Activated T-helper 1 cell treated with anti-CD3 and anti-CD28 coated beads, Interleukin-2, amount 50 U/mL, for 16 hours (primary cell): ENCODE measurements around the gene SLC25A21.
"Not testable (repeated sequence)": the region's sequence is repeated elsewhere in the genome, so short reads cannot be mapped to it uniquely, and the experiment has no call there.

Source experiments
- DNase-seq, 2 donors: peaks; one replicate each; pipeline ENCODE4 v3.0.0-alpha.2; 2020; ENCODE audit warnings: low read depth in 1 of 2, low spot score in 1 of 2

Gene SLC25A21

DNA sequence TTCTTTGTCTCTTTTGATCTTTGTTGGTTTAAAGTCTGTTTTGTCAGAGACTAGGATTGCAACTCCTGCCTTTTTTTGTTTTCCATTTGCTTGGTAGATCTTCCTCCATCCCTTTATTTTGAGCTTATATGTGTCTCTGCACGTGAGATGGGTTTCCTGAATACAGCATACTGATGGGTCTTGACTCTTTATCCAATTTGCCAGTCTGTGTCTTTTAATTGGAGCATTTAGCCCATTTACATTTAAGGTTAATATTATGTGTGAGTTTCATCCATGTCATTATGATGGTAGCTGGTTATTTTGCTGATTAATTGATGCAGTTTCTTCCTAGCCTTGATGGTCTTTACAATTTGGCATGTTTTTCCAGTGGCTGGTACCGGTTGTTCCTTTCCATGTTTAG lies 276.1 kb downstream of the SLC25A21 start:
- DNase-seq: not testable (repeated sequence)

DNA sequence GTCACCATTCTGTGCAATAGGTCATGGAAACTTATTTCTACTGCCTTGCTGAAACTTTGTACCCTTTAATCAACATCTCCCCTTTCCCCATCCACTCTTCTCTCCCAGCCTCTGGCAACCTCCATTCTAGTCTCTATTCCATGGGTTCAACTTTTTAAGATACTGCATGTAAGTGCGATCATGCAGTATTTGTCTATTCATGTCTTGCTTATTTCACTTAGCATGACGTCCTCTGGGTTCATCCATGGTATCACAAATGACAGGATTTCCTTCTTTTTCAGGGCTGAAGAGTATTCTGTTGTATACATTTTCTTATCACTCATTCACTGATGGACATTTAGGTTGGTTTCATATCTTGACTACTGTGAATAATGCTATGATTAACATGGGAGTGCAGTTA lies 288.4 kb downstream of the SLC25A21 start:
- no peak for DNase-seq

DNA sequence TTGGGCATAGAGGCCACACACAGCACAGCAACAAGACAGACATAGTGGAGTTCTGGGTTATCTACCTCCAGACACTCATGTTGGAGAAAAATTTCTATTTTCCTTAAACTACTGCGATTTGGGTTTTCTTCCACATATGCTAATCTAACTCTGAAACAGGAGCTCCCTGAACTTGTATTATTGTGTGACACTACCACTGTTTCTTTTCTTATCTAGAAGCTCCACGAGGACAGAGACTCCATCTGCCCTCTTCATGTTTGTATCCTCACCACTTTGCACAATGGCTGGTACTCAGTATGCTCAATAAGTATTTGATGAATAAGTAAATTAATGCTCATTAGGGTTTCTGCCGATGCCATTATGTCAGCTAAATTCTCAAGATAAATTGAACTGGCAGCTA lies 292.1 kb downstream of the SLC25A21 start:
- DNase-seq: no peak

DNA sequence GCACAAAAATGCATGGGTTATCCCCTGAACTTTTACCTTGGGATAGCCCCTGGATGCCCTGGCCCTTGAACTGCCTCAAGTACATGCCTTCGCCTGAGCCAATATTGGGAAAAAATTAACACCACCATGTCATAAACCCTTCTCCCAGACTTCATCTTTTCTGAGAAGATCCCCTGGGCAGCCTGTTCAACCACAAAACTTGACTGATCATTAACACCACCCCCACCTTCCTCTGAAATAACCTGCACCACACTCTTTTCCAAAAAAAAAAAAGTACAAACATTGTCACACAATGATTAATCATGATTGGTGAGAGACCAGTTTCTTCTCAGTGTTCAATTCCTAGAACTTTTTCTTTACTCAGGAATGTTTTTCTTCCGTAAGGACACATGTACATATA lies 292.8 kb downstream of the SLC25A21 start:
- no peak for DNase-seq

DNA sequence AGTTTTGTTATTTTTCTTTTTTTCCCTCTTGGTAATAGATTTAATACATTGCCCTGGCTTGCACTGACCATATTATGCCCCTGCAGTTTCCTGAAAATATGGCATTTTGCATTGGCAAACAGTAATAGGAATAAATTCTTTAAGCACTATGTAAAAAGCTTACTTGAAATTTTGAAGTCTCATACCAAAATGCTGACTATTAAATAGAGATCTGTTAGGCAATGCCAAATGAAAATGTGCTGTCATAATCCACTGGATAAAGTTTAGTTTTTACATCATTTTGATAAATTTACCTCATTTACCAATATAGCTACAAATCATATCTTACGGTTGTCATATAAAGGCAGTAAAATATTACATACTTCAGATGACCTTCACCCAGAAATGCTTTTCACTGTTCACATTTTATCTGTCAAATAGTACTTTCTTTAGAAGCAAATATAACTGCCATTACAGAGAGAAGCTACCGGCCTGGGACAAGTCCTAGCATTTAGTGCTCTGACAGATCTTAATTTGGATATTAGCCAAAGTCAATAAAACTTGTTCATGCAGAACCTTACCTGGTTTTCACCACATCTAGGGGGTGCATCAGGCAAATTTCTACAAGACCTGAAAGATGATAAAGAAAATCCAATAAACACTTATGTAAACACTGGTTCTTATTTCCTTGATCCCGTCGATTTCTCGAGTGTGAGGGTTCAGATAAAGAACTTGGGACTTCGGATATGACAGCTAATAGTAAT lies 297.8 kb downstream of the SLC25A21 start:
- DNase-seq: no peak

DNA sequence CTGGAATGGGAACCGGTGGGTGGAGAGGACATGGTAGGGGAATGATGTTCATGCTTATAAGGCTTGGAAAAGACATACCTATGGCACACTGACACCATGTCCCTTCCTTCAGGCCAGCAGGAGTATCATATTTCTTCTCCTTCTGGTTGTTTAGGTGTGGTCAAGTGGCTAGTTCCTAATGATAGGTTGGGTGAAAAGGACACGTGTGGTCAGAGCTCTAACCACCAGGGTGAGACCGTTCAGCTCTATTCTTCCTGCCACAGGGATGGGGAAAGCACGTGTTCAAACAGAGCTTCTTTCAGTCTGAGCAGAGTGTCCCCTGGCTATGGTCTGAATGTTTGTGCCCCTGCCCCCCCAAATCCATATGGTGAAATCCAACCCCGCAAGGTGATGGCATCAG lies 301.6 kb downstream of the SLC25A21 start:
- no peak for DNase-seq

DNA sequence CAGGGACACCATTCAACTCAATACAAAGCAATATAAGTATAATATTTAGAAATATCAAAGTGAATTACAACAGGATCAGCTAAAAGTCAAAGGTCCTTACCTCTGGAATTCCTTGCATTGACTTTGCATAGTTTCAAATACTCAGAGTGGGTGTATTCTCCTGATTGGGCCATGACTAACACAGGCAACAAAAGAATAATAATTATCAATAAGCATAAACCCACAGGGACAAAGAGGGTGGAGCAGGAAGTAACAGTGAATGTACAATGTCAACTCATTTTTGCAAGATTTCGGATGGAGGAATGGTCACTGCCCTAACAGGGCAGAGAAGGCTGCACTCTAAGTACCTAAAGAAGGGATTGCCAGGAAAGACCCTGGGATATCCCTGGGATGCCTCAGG lies 303.3 kb downstream of the SLC25A21 start:
- no peak for DNase-seq

DNA sequence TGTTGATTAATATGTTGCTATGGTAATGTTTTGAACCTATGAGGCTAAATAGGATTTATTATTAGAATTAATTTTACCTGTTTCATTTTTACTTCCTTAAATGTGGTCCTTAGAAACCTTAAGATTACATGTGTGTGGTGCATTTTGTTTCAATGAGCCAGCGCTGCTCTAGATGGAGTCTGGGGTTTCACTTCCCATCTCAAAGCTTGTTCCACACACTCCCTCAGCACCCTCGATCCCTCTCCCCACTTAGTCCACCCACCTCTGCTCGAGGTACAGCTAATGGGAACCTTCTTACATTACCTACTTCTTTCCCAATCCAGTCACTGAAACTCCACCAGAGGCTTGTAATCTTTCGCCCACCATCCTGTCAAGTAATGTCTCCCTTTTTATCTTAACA lies 305.5 kb downstream of the SLC25A21 start:
- no peak for DNase-seq

DNA sequence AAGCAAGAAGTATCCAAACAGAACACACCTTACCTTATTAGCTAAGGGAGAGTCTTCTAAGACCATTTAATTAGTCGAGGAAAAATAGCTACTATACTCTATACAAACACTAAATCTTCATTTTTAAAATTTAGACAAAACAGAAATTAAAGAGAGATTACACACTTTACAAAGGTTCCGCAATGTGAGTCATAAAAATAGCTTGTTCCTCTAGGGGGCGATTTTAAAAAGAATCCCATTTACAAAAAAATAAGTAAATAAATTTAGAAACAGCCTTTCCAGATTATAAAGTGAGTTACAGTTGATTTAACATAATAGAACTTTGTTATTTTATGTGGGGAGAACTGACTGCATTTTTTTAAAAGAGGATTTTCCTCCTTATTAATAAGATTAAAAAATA lies 309.1 kb downstream of the SLC25A21 start:
- DNase-seq: no peak

DNA sequence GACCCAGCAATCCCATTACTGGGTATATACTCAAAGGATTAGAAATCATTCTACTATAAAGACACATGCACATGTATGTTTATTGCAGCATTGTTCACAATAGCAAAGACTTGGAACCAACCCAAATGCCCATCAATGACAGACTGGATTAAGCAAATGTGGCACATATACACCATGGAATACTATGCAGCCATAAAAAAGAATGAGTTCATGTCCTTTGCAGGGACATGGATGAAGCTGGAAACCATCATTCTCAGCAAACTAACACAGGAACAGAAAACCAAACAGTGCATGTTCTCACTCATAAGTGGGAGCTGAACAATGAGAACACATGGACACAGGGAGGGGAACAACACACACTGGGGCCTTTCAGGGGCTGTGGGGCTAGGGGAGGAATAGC lies 310.2 kb downstream of the SLC25A21 start:
- DNase-seq: not testable (repeated sequence)

DNA sequence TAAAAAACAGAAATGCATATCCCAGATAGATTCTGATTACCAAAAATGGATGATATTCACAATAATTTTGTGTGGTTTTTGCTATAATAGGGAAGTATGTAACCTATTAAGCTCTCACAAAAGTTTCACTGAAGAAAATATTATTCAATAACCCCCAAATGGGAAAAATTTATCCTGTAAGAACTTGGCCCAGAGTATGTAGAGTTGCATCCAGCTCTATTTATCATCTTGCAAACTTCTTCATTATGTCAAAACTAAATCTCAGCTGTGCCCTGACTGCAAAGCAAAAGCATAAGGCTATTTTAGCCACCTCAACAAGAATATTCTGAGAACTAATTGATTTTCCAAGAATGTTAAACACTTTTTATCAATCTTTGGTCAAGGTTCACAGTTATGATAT lies 311.6 kb downstream of the SLC25A21 start:
- DNase-seq: no peak

DNA sequence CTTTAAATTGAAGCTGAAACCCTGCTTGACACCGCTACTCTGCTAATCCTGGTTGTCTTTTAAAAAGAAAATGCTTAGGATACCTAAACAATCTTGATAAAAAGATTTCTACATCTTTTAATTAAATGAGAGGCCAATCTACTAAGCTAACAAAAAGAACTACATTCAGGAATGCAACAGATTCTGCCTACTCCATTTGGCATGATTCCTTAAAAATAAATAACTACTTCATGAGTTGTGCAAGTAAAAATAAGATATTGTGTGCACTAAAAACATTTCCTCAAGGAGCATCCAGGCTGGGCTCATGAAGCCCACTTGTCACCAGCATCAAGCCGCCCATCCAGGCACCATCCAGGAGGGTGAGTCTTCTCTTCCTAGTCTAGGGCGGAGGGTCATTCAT lies 313.3 kb downstream of the SLC25A21 start:
- no peak for DNase-seq

DNA sequence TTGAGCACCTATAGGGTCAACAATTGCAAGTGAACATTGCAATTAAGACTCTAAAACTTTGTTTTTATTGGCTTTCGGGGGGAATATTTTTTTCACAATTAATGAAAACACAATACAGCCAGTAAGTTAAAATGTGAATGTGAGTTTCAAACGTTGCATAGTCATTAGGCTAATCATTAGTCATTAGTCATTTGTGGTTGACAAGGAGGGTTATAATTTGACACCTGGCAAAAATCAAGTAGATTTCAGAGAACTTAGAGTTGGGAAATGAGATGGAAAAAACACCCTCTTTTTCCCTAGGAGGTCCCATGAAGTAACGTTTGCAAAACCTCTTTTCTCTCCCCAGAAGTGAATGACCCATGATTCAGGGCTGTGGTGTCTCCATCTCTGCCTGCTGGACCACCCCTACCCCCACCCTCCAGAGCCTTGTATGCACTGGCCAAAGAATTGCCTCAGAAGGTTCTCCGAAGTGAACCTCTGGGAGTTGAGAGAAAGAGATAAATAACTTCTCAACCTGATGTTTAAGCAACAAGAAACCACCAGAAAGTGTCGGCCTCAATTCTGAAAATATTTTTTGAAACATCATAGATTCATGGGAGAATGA lies 314.5 kb downstream of the SLC25A21 start:
- DNase-seq: no peak

DNA sequence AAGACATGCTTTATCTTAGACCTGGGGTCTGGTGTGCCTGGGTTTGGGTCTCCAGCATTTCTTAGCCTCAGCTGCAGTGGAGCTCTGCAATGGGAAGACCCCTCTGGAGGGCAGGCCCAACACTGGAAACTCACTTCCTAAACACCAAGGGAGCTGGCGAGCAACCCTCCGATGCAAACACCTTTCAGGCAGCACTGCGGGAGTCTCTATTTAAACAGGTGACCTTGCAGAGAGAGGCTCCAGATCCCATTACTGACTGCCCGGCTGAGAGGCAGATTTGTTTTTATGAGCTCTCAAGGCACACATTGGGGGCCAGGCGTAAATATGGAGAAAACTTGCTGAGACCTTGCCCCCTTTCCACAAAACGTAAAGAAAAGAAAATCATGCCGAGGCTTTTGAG lies 315.3 kb downstream of the SLC25A21 start:
- no peak for DNase-seq

DNA sequence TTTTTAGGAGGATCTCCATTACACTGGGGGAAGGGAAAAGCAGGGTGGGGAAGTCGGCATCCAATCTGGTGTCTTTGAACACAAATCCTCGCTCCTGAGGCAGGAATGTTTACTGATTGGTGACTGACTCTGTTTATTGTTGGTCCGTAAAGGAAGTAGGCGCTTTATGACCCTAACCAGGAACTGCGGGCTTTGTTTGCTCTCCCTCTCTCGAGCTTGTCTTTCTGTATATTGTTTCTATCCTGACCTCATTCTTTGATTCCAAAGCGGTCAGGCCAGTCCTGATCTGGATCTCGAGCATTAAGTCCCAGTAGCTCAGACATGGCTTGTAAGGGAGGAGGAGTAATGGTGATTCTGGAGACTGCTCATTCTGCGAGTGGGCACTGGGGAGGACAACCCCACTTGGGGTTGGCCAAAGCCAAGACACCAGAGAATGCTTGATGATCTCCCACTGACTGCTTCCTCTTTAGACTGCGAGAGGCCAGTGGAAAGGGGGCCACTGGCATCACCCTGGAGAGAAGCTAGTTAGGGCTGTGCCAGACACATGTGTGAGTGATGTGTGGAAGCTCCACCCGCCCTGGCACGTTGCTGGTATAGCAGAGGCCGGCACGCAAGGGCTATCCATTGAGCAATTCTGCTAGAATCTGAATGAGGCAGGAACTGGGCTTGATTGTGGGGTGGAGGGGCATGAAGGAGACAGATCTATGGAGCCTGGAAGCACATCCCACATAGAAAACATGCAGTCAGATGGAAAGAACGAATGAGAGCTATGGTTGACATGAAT lies 316.1 kb downstream of the SLC25A21 start:
- no peak for DNase-seq

DNA sequence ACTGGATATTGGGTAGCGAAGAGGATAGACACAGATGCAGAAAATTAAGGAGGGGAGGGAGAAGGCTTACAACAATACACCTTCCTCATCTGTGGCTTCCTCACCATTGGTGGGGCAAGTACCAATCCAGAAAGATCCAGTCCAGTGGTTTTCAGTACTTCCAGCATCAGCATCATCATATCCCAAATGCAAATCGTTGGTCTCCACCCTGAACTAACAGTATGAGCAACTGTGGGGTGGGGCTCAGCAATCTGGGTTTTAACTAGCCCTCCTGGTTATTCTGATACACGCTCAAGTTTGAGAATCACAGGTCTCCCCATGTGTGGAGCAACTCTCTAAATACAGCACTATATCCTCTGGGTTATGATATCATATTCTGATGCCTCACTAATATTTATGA lies 317.0 kb downstream of the SLC25A21 start:
- DNase-seq: no peak

DNA sequence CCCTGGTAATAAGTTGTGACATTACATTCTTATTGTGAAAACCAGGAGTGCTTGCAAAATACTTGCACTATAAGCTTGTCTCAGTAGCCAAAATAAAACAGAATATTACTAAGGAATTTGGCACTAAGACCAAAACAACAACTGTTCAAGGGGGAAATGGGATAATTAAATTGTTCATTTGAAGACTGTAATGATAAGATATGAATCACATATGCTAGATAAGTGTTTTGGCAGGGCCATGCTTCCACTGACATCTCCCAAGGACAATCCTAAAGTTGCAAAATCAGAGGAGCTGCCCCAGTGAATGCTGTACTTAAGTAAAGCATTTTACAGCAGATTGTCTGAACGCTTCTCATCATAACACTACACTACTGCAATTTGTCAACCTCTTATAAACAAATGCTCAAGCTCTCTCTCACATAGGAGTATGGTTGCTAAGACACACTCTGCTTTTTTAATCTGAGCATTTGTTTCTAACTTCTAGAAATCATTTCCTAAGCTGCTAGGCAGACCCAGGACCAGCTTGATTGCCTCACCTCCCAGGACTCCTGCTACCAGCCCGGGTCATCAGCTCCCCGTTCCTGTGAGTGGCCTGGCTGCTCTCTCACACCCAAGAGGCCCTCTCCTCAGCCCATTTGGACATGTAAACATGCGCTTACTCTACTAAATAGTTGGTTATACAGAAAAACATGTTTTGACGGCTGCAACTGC lies 319.3 kb downstream of the SLC25A21 start:
- DNase-seq: no peak

DNA sequence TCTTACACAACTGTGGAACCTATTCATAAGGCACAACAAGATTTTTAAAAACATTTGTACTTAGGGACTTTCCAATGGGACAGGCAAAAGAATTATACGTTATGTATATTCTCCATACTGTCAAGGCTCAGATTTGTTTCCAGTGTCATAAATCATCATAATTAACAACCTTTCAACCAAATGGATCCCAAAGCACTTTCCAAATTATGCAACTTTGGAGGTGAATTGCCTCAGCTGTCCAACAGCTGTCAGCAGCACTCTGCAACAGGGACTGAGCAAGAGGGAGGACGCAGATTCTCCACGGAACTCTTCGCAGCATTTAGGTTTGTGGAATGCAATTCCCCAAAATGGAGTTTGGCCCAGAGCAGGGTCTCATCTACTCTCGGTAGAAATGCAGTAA lies 324.2 kb downstream of the SLC25A21 start:
- no peak for DNase-seq

DNA sequence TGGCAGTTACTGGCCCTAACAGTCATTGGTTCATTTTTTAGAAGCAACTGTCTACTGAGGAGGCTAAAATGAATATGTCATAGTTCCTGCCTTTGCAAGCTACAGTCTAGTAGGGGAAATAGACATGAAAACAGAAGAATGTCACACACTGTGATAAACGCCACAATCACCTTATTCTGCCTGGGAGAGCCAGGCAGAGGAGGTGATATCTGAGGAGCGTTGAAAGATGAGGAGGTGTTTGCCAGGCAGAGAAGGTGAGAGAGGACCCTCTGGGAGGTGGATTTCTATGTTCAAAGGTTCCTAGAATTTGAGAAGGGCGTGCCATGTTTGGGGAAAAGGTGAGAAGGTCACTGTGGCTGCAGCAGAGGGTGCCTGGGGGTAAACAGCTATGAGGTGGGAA lies 325.0 kb downstream of the SLC25A21 start:
- DNase-seq: no peak

DNA sequence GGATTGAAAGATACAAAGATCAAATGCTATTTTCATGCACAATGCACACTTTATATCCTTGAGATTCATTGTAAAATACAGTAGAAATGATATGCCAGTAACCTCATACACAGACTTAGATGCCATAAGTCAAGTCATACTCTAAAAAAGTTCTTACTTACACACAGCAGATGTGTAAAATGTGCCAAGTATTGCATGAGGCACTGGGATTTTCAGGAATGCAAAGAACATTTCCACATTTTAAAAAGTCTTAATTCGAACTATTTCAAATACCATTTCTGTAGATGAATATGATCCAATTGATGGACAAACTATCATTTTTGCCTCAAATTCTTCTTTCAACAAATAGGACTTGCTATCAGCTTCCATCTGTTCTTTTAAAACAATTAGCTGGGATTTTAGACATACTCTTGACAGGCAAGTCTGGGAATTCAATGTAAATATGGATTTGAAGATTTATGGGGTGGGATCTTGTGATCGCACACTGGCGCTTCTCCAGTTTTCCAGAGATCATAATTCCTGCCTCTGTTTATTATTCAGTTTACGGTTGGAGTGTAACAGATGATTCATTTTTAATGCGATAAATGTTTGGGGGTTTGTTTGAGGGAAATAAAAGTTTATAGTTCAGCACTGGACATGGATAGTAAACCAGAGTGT lies 326.9 kb downstream of the SLC25A21 start:
- DNase-seq: no peak
